Mammary epithelial cell (primary cell): ENCODE data around the gene FLRT3.

Experiments used
- CTCF ChIP-seq, 2 donors: IDR thresholded peaks in 1 of 2; conservative IDR thresholded peaks in 1 of 2; 2 replicates each; pipeline ENCODE4 v1.5.1; 2011 to 2012; ENCODE audit warnings: inconsistent platforms in 2 of 2, low read length in 2 of 2, mild to moderate bottlenecking in 2 of 2, control low read depth in 1 of 2, low read depth in 1 of 2; ENCODE audit not compliant: insufficient read depth in 1 of 2; ENCODE audit errors: extremely low read depth in 1 of 2
- EZH2 ChIP-seq: IDR thresholded peaks from 2 replicates; pipeline ENCODE4 v1.6.1; 2012; ENCODE audit warnings: low read length, inconsistent platforms, borderline replicate concordance

- TF ChIP-seq CTCF (conservative IDR thresholded peaks at IDR 0.05 in 1 of 2, IDR thresholded peaks at IDR 0.05 in 1 of 2; ENCODE audit: extremely low read depth in 1 of 2, insufficient read depth in 1 of 2, low read depth in 1 of 2, low read length in 2 of 2), result no peak
- TF ChIP-seq EZH2, result no peak
Observed at GRCh38 chr20:14307956-14308355, 29.5 kb downstream of the FLRT3 start.
